Measurements from ENCODE around the gene GPR141.

GPR141 gene

GRCh38 chr7:37683246-37684120 is at the start of gene GPR141:
GPR141 (plus strand) TSS chr7:37683766; CDS start chr7:37740394, 56,628 bp downstream.
- DNase-seq (ENCODE audit: low read depth in 1 of 2, low spot score in 1 of 2), result no peak

GRCh38 chr7:37635346-37635745 is 48.2 kb upstream of the GPR141 start:
- no peak for DNase-seq (ENCODE audit: low read depth in 1 of 2, low spot score in 1 of 2)

- DNase-seq (ENCODE audit: low read depth in 1 of 2, low spot score in 1 of 2), result no peak
Measured at GRCh38 chr7:37642028-37642540, 41.5 kb upstream of the GPR141 start.

- DNase-seq (ENCODE audit: low read depth in 1 of 2, low spot score in 1 of 2), result no peak
Measured at GRCh38 chr7:37643876-37644275, 39.7 kb upstream of the GPR141 start.

GRCh38 chr7:37645282-37646050 is 38.1 kb upstream of the GPR141 start:
- no peak for DNase-seq (ENCODE audit: low read depth in 1 of 2, low spot score in 1 of 2)

- DNase-seq (ENCODE audit: low read depth in 1 of 2, low spot score in 1 of 2), result no peak
Measured at GRCh38 chr7:37656913-37657530, 26.5 kb upstream of the GPR141 start.

GRCh38 chr7:37657816-37658215 is 25.8 kb upstream of the GPR141 start:
- DNase-seq (ENCODE audit: low read depth in 1 of 2, low spot score in 1 of 2), result no peak

- DNase-seq (ENCODE audit: low read depth in 1 of 2, low spot score in 1 of 2), result no peak
Measured at GRCh38 chr7:37659971-37660565, 23.5 kb upstream of the GPR141 start.

GRCh38 chr7:37660614-37661013 is 23.0 kb upstream of the GPR141 start:
- no peak for DNase-seq (ENCODE audit: low read depth in 1 of 2, low spot score in 1 of 2)

GRCh38 chr7:37663693-37664092 is 19.9 kb upstream of the GPR141 start:
- DNase-seq (ENCODE audit: low read depth in 1 of 2, low spot score in 1 of 2), result no peak

- no peak for DNase-seq (ENCODE audit: low read depth in 1 of 2, low spot score in 1 of 2)
Measured at GRCh38 chr7:37665352-37666022, 18.1 kb upstream of the GPR141 start.

GRCh38 chr7:37666026-37666799 is 17.4 kb upstream of the GPR141 start:
- no peak for DNase-seq (ENCODE audit: low read depth in 1 of 2, low spot score in 1 of 2)

- DNase-seq (ENCODE audit: low read depth in 1 of 2, low spot score in 1 of 2), result no peak
Measured at GRCh38 chr7:37669818-37670217, 13.7 kb upstream of the GPR141 start.

- no peak for DNase-seq (ENCODE audit: low read depth in 1 of 2, low spot score in 1 of 2)
Measured at GRCh38 chr7:37670436-37670835, 13.1 kb upstream of the GPR141 start.

- no peak for DNase-seq (ENCODE audit: low read depth in 1 of 2, low spot score in 1 of 2)
Measured at GRCh38 chr7:37671876-37672275, 11.7 kb upstream of the GPR141 start.

GRCh38 chr7:37672926-37673325 is 10.6 kb upstream of the GPR141 start:
- no peak for DNase-seq (ENCODE audit: low read depth in 1 of 2, low spot score in 1 of 2)

GRCh38 chr7:37673523-37673922 is 10.0 kb upstream of the GPR141 start:
- no peak for DNase-seq (ENCODE audit: low read depth in 1 of 2, low spot score in 1 of 2)

GRCh38 chr7:37674531-37674930 is 9.0 kb upstream of the GPR141 start:
- no peak for DNase-seq (ENCODE audit: low read depth in 1 of 2, low spot score in 1 of 2)

GRCh38 chr7:37675749-37676148 is 7.8 kb upstream of the GPR141 start:
- no peak for DNase-seq (ENCODE audit: low read depth in 1 of 2, low spot score in 1 of 2)

GRCh38 chr7:37684927-37685326 is 1.4 kb downstream of the GPR141 start:
- no peak for DNase-seq (ENCODE audit: low read depth in 1 of 2, low spot score in 1 of 2)

All from activated CD4-positive, alpha-beta T cell treated with anti-CD3 and anti-CD28 coated beads, Interleukin-2, amount 50 U/mL, for 24 hours (primary cell).